DND-41 (cell line): ENCODE measurements around the gene PLA2G15.

ENCODE experiments used
- EZH2 ChIP-seq: IDR thresholded peaks from 3 replicates; pipeline ENCODE4 v1.6.1; 2012; ENCODE audit warnings: borderline replicate concordance, low read depth, mild to moderate bottlenecking, moderate library complexity, low read length, inconsistent platforms; ENCODE audit not compliant: severe bottlenecking
- TF ChIP-seq, protein P1 (sequence below): IDR thresholded peaks from 2 replicates; pipeline ENCODE4 v1.5.1; 2012; ENCODE audit warnings: borderline replicate concordance, low read length, moderate library complexity, mild to moderate bottlenecking; ENCODE audit not compliant: poor library complexity, severe bottlenecking; ENCODE audit errors: extremely low read depth

DNA sequence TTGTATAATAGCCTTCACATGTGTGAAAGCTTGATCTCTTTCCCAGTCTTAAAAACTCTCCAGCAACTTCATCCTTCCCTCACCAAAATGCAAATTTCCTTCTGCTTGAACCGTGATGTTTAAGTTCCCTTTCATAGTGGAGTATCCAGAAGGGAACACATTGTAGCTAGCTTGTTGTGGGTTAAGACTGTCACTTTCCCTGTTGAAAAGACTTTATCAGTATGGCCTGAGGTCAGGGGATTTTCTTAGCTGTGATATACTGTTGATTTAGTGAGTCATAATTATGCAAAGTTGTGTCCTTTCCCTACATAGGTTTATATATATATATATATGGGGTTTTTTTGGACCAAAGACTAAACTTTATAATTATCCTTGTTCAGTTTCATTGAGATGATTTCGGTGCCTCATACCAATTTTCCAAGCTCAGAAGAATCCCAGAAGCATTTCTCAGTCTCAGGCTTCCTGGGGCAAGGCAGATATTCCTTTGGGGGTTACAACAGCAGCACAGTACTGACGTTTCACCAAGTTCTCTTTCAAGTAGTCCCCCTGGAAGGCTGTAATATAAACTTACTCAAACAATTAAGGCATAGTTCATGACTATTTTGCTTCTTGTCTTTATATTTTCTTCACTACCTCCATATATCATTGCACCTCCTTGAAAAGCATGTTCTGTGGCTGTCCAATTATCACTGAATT lies 44.9 kb upstream of the PLA2G15 start:
- TF ChIP-seq, protein P1, sequence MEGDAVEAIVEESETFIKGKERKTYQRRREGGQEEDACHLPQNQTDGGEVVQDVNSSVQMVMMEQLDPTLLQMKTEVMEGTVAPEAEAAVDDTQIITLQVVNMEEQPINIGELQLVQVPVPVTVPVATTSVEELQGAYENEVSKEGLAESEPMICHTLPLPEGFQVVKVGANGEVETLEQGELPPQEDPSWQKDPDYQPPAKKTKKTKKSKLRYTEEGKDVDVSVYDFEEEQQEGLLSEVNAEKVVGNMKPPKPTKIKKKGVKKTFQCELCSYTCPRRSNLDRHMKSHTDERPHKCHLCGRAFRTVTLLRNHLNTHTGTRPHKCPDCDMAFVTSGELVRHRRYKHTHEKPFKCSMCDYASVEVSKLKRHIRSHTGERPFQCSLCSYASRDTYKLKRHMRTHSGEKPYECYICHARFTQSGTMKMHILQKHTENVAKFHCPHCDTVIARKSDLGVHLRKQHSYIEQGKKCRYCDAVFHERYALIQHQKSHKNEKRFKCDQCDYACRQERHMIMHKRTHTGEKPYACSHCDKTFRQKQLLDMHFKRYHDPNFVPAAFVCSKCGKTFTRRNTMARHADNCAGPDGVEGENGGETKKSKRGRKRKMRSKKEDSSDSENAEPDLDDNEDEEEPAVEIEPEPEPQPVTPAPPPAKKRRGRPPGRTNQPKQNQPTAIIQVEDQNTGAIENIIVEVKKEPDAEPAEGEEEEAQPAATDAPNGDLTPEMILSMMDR: no peak
- no peak for TF ChIP-seq EZH2
